GM12878 (cell line): Measurements from ENCODE around the gene DNAJC18. TPM values are rescaled to one million over a fixed set of nuclear protein-coding genes. Genes with fewer than 3 reads are reported as not detected.

Experiments used
- ATAC-seq: fragments of 200-7000 bp; cut with Tn5 transposase; 3 replicates; pipeline ENCODE4 v1.9.1; 2020; ENCODE audit warnings: mild to moderate bottlenecking, moderate library complexity
- BruUV-seq: library from RNA; stranded (reverse); fragments of 400-500 nt; replicated peaks from 2 replicates; lab custom pipeline; 2021; lab: Mats Ljungman, UMichigan
- CTCF ChIA-PET: fragments of 300-600 bp; sonication (Branson Sonifier 250); formaldehyde crosslinking; extraction: SDS; loops from one replicate; lab custom pipeline; 2021; ENCODE audit warnings: inconsistent platforms; lab: Yijun Ruan, JAX
- POLR2A ChIA-PET: fragments of 350-600 bp; formaldehyde crosslinking; extraction: SDS; loops from one replicate; lab custom pipeline; 2021; ENCODE audit warnings: inconsistent platforms; lab: Charles Lee
- RAD21 ChIA-PET: fragments of 300-600 bp; sonication (Branson Sonifier 250); formaldehyde crosslinking; loops from one replicate; lab custom pipeline; 2023; ENCODE audit warnings: antibody characterized with exemption; ENCODE audit not compliant: unreplicated experiment; lab: Charles Lee
- SMC1A ChIA-PET: fragments of 300-600 bp; sonication (Branson Sonifier 250); formaldehyde crosslinking; loops from one replicate; lab custom pipeline; 2023; ENCODE audit not compliant: unreplicated experiment, uncharacterized antibody; lab: Charles Lee
- DNase-seq: peaks from one replicate; pipeline ENCODE4 v3.0.0-alpha.2; 2011; ENCODE audit warnings: low read depth, low spot score
- FAIRE-seq: peaks from 3 replicates; lab custom pipeline; 2011; peaks lifted over from hg19 to GRCh38; lab: Jason Lieb, UNC
- H2AFZ ChIP-seq: 2 replicates; pipeline ENCODE4 v1.6.0; 2011; ENCODE audit warnings: low read depth, low read length, control low read depth; ENCODE audit not compliant: control insufficient read depth
- H3K27ac ChIP-seq: 2 replicates; pipeline ENCODE4 v1.5.1; 2011; ENCODE audit warnings: control low read depth; ENCODE audit not compliant: control insufficient read depth, insufficient read depth
- H3K27me3 ChIP-seq, 2 experiments: replicated peaks in 1 of 2; 2 replicates each; pipeline versions ENCODE4 v1.6.0 to v1.6.1; 2011; ENCODE audit warnings: low read length in 1 of 2; ENCODE audit not compliant: control insufficient read depth in 2 of 2, insufficient read depth in 2 of 2
- H3K36me3 ChIP-seq, 2 experiments: 2 replicates each; pipeline ENCODE4 v1.5.1; 2011; ENCODE audit warnings: low read length in 1 of 2; ENCODE audit not compliant: control insufficient read depth in 2 of 2, insufficient read depth in 2 of 2
- H3K4me1 ChIP-seq: 2 replicates; pipeline ENCODE4 v1.6.1; 2011; ENCODE audit warnings: mild to moderate bottlenecking, low read length, moderate library complexity, mixed read lengths; ENCODE audit not compliant: control insufficient read depth, insufficient read depth
- H3K4me2 ChIP-seq: 2 replicates; pipeline ENCODE4 v1.6.0; 2011; ENCODE audit warnings: control low read depth; ENCODE audit not compliant: control insufficient read depth, insufficient read depth
- H3K4me3 ChIP-seq: fragments of 200-600 bp; sonication (generic); 2 replicates; pipeline ENCODE4 v1.5.1; 2016
- H3K79me2 ChIP-seq: 2 replicates; pipeline ENCODE4 v1.6.0; 2011; ENCODE audit warnings: low read length; ENCODE audit not compliant: control insufficient read depth, insufficient read depth
- H3K9ac ChIP-seq: 2 replicates; pipeline ENCODE4 v1.8.0; 2011; ENCODE audit warnings: low read length, control low read depth, mixed read lengths; ENCODE audit not compliant: control insufficient read depth, insufficient read depth
- H3K9me3 ChIP-seq: replicated peaks from 3 replicates; pipeline ENCODE4 v1.5.1; 2011; ENCODE audit warnings: mild to moderate bottlenecking, low read length; ENCODE audit not compliant: control insufficient read depth, insufficient read depth
- H4K20me1 ChIP-seq: 2 replicates; pipeline ENCODE4 v1.6.0; 2011; ENCODE audit not compliant: control insufficient read depth, insufficient read depth
- FOS ChIP-seq: IDR thresholded peaks from 3 replicates; pipeline ENCODE4 v1.6.1; 2011; ENCODE audit warnings: borderline replicate concordance; ENCODE audit not compliant: insufficient read length; ENCODE audit errors: extremely low read depth
- HDAC6 ChIP-seq: fragments of 200-600 bp; sonication (generic); IDR thresholded peaks from one replicate; pipeline ENCODE4 v1.8.0; 2017; ENCODE audit warnings: antibody characterized with exemption; ENCODE audit not compliant: unreplicated experiment
- IRF4 ChIP-seq: IDR thresholded peaks from 2 replicates; pipeline ENCODE4 v1.6.1; 2011; ENCODE audit warnings: low read depth, low read length
- NR2F1 ChIP-seq: fragments of 450-650 bp; conservative IDR thresholded peaks from 2 replicates; pipeline ENCODE4 v1.6.1; 2017; ENCODE audit warnings: mild to moderate bottlenecking
- STAT3 ChIP-seq: IDR thresholded peaks from 2 replicates; pipeline ENCODE4 v1.6.1; 2011; ENCODE audit warnings: low read depth, low read length, improper control_type of control experiment
- ZNF207 ChIP-seq: fragments of 450-650 bp; IDR thresholded peaks from 2 replicates; pipeline ENCODE4 v1.6.1; 2014; ENCODE audit warnings: antibody characterized with exemption, mild to moderate bottlenecking, borderline replicate concordance
- ZNF274 ChIP-seq: IDR thresholded peaks from one replicate; pipeline ENCODE4 v1.8.0; 2011; ENCODE audit not compliant: insufficient read length, insufficient read depth
- WGBS: methylation state at CpG from one replicate; pipeline ENCODE4 v1.1.6; 2016; ENCODE audit warnings: low lambda C conversion rate; ENCODE audit not compliant: insufficient replicate concordance, insufficient coverage; ENCODE audit errors: missing lambda C conversion rate; 5-methylcytosine and 5-hydroxymethylcytosine counted together
- in situ Hi-C: fragments of 300-500 bp; cut with MboI; formaldehyde crosslinking; loops from 9 replicates; pipeline ENCODE4 v1.14.3; 2018; ENCODE audit warnings: mixed read lengths
- intact Hi-C: fragments of 100-400 bp; cut with micrococcal nuclease; formaldehyde crosslinking; loops from one replicate; pipeline ENCODE4 v1.14.2; 2022; ENCODE audit not compliant: unreplicated experiment
- polyA plus RNA-seq, 11 experiments: library from polyadenylated mRNA; depleted of rRNA in 4 of 11; unstranded in 6 of 11; stranded (reverse) in 5 of 11; fragments of >200 nt; fragmentation: Nextera tagmentation in 4 of 11; fragmentation: Illumina TruSeq in 1 of 11; extraction: Ambion mirVana in 4 of 11; extraction: Trizol in 1 of 11; gene quantifications; 1 replicate in 1 of 11; 2 replicates in 10 of 11; pipeline versions ENCODE4 v1.2.1 to v1.2.3, GENCODE V29; 2011 to 2016; ENCODE audit warnings: inconsistent platforms in 2 of 11, missing spikeins in 2 of 11, low read depth in 1 of 11
- total RNA-seq, 4 experiments: library from RNA; depleted of rRNA in 3 of 4; stranded (reverse); fragments of >200 nt in 3 of 4; fragmentation: Illumina TruSeq in 1 of 4; extraction: Trizol in 1 of 4; gene quantifications; 2 replicates each; pipeline versions ENCODE4 v1.2.1 to v1.2.3, GENCODE V29; 2013 to 2021
- TF ChIP-seq, protein P1 (sequence below), 3 experiments: IDR thresholded peaks in 2 of 3; conservative IDR thresholded peaks in 1 of 3; 2 replicates each; pipeline ENCODE4 v1.5.1; 2011; ENCODE audit warnings: low read depth in 3 of 3, low read length in 3 of 3, mild to moderate bottlenecking in 3 of 3, control low read depth in 2 of 3, moderate library complexity in 2 of 3, inconsistent platforms in 1 of 3, mixed read lengths in 1 of 3; ENCODE audit not compliant: control insufficient read depth in 2 of 3, insufficient read depth in 1 of 3; ENCODE audit errors: extremely low read depth in 1 of 3
- TF ChIP-seq, protein P2 (sequence below): fragments of 450-650 bp; formaldehyde crosslinking; IDR thresholded peaks from 2 replicates; pipeline ENCODE4 v1.5.0; 2022; ENCODE audit warnings: mild to moderate bottlenecking, missing genetic modification characterization
- TF ChIP-seq, protein P3 (sequence below): IDR thresholded peaks from 2 replicates; pipeline ENCODE4 v1.6.1; 2012; ENCODE audit warnings: low read length, inconsistent platforms
- TF ChIP-seq, protein P4 (sequence below): IDR thresholded peaks from 2 replicates; pipeline ENCODE4 v1.6.1; 2012; ENCODE audit warnings: improper control_type of control experiment, low read depth, low read length; ENCODE audit not compliant: insufficient replicate concordance

The DNAJC18 gene
- total and polyA plus RNA-seq, 10 of the 15 experiments (the other 5 are each of a cell fraction or from before 2014, with no cell fraction given) = 6.4 to 26.7 (median 17.7) TPM

DNA sequence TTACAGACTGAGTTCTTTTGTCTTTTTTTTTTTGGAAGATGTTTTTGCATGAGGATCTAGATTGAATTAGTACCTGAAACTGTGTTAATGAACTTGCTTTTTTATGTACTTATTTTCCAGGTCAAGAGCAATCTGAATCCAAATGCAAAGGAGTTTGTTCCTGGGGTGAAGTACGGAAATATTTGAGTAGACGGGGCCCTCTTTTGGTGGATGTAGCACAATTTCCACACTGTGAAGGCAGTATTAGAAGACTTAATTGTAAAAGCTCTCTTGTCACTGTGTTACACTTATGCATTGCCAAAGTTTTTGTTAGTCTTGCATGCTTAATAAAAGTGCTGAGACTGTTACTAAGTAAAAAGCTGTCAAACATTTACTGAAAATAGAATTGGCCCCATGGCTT lies 70.7 kb downstream of the DNAJC18 start:
- intact Hi-C loops = no loop called here
- ChIA-PET CTCF (interaction anchor here (0.9 to 2.8 kb wide), 7 partner anchors 21 to 123 kb away, joined by 3 to 17 read pairs (median 3); partner anchors contain the start of gene MZB1), RAD21 (interaction anchor here (1.0 to 1.4 kb wide), 3 partner anchors 9 to 118 kb away, joined by 3 to 10 read pairs (median 3); no protein-coding TSS in a partner anchor), SMC1A (interaction anchor here (0.5 to 1.9 kb wide), 5 partner anchors 11 to 347 kb away, joined by 4 to 6 read pairs (median 5); no protein-coding TSS in a partner anchor), POLR2A (interaction anchor here (1.2 kb wide), 1 partner anchor 84 kb away, joined by 3 read pairs; no protein-coding TSS in a partner anchor)
- BruUV-seq = no TSS peak
- no peaks in the 10 kb centered on the region for H3K9me3 ChIP-seq
- ATAC-seq (no peak), DNase-seq (no peak), FAIRE-seq (no peak)
- H3K27ac ChIP-seq = no peak overlapping the region
- H2AFZ ChIP-seq = no peak overlapping the region
- in situ Hi-C loops = no loop called here
- no peaks in the 10 kb centered on the region for H3K79me2 ChIP-seq
- H4K20me1 ChIP-seq = no peaks in the 10 kb centered on the region
- H3K27me3 ChIP-seq = no peaks in the 10 kb centered on the region
- no peak overlapping the region for H3K4me3 ChIP-seq
- H3K4me2 ChIP-seq = no peak overlapping the region
- no peak overlapping the region for H3K9ac ChIP-seq
- peaks cover 6 to 25% of the 10 kb centered on the region in 2 experiments; a peak in 3 of 4 replicates for H3K36me3 ChIP-seq
- H3K4me1 ChIP-seq = no peaks in the 10 kb centered on the region
- 98% methylated on average over 2 of the region's 2 CpGs for WGBS
- TF ChIP-seq ZNF274 (no peak), NR2F1 (no peak), STAT3 (no peak), IRF4 (no peak), ZNF207 (no peak), FOS (no peak), HDAC6 (no peak)
- TF ChIP-seq, protein P1, sequence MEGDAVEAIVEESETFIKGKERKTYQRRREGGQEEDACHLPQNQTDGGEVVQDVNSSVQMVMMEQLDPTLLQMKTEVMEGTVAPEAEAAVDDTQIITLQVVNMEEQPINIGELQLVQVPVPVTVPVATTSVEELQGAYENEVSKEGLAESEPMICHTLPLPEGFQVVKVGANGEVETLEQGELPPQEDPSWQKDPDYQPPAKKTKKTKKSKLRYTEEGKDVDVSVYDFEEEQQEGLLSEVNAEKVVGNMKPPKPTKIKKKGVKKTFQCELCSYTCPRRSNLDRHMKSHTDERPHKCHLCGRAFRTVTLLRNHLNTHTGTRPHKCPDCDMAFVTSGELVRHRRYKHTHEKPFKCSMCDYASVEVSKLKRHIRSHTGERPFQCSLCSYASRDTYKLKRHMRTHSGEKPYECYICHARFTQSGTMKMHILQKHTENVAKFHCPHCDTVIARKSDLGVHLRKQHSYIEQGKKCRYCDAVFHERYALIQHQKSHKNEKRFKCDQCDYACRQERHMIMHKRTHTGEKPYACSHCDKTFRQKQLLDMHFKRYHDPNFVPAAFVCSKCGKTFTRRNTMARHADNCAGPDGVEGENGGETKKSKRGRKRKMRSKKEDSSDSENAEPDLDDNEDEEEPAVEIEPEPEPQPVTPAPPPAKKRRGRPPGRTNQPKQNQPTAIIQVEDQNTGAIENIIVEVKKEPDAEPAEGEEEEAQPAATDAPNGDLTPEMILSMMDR (IDR thresholded peaks at IDR 0.05 in 2 of 3, conservative IDR thresholded peaks at IDR 0.05 in 1 of 3; ENCODE audit: control insufficient read depth in 2 of 3, extremely low read depth in 1 of 3, insufficient read depth in 1 of 3, low read depth in 3 of 3, low read length in 3 of 3) = peak in 1 of 3 experiments; percentile 29; a peak in 1 of 6 replicates
- TF ChIP-seq, protein P2, sequence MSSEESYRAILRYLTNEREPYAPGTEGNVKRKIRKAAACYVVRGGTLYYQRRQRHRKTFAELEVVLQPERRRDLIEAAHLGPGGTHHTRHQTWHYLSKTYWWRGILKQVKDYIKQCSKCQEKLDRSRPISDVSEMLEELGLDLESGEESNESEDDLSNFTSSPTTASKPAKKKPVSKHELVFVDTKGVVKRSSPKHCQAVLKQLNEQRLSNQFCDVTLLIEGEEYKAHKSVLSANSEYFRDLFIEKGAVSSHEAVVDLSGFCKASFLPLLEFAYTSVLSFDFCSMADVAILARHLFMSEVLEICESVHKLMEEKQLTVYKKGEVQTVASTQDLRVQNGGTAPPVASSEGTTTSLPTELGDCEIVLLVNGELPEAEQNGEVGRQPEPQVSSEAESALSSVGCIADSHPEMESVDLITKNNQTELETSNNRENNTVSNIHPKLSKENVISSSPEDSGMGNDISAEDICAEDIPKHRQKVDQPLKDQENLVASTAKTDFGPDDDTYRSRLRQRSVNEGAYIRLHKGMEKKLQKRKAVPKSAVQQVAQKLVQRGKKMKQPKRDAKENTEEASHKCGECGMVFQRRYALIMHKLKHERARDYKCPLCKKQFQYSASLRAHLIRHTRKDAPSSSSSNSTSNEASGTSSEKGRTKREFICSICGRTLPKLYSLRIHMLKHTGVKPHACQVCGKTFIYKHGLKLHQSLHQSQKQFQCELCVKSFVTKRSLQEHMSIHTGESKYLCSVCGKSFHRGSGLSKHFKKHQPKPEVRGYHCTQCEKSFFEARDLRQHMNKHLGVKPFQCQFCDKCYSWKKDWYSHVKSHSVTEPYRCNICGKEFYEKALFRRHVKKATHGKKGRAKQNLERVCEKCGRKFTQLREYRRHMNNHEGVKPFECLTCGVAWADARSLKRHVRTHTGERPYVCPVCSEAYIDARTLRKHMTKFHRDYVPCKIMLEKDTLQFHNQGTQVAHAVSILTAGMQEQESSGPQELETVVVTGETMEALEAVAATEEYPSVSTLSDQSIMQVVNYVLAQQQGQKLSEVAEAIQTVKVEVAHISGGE (CRISPR knock-in tag) = no peak
- TF ChIP-seq, protein P3, sequence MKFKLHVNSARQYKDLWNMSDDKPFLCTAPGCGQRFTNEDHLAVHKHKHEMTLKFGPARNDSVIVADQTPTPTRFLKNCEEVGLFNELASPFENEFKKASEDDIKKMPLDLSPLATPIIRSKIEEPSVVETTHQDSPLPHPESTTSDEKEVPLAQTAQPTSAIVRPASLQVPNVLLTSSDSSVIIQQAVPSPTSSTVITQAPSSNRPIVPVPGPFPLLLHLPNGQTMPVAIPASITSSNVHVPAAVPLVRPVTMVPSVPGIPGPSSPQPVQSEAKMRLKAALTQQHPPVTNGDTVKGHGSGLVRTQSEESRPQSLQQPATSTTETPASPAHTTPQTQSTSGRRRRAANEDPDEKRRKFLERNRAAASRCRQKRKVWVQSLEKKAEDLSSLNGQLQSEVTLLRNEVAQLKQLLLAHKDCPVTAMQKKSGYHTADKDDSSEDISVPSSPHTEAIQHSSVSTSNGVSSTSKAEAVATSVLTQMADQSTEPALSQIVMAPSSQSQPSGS = no peak
- TF ChIP-seq, protein P4, sequence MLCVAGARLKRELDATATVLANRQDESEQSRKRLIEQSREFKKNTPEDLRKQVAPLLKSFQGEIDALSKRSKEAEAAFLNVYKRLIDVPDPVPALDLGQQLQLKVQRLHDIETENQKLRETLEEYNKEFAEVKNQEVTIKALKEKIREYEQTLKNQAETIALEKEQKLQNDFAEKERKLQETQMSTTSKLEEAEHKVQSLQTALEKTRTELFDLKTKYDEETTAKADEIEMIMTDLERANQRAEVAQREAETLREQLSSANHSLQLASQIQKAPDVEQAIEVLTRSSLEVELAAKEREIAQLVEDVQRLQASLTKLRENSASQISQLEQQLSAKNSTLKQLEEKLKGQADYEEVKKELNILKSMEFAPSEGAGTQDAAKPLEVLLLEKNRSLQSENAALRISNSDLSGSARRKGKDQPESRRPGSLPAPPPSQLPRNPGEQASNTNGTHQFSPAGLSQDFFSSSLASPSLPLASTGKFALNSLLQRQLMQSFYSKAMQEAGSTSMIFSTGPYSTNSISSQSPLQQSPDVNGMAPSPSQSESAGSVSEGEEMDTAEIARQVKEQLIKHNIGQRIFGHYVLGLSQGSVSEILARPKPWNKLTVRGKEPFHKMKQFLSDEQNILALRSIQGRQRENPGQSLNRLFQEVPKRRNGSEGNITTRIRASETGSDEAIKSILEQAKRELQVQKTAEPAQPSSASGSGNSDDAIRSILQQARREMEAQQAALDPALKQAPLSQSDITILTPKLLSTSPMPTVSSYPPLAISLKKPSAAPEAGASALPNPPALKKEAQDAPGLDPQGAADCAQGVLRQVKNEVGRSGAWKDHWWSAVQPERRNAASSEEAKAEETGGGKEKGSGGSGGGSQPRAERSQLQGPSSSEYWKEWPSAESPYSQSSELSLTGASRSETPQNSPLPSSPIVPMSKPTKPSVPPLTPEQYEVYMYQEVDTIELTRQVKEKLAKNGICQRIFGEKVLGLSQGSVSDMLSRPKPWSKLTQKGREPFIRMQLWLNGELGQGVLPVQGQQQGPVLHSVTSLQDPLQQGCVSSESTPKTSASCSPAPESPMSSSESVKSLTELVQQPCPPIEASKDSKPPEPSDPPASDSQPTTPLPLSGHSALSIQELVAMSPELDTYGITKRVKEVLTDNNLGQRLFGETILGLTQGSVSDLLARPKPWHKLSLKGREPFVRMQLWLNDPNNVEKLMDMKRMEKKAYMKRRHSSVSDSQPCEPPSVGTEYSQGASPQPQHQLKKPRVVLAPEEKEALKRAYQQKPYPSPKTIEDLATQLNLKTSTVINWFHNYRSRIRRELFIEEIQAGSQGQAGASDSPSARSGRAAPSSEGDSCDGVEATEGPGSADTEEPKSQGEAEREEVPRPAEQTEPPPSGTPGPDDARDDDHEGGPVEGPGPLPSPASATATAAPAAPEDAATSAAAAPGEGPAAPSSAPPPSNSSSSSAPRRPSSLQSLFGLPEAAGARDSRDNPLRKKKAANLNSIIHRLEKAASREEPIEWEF = no peak
